A673 (cell line): ENCODE measurements around the gene COL1A1. TPM values are rescaled to one million over a fixed set of nuclear protein-coding genes. Genes with fewer than 3 reads are reported as not detected.

ENCODE experiments used
- BruUV-seq: library from RNA; stranded (reverse); fragments of 400-500 nt; replicated peaks from 2 replicates; lab custom pipeline; 2021; lab: Mats Ljungman, UMichigan
- CTCF ChIA-PET: fragments of 300-600 bp; sonication (Branson Sonifier 250); formaldehyde crosslinking; loops from one replicate; lab custom pipeline; 2022; ENCODE audit warnings: antibody characterized with exemption; lab: Charles Lee
- POLR2A ChIA-PET: fragments of 300-600 bp; sonication (Branson Sonifier 250); formaldehyde crosslinking; loops from one replicate; lab custom pipeline; 2022; ENCODE audit warnings: antibody characterized with exemption; ENCODE audit not compliant: low non-redundant PET; lab: Charles Lee
- DNase-seq: peaks from one replicate; pipeline ENCODE4 v3.0.0-alpha.2; 2015; ENCODE audit warnings: low spot score
- H3K27ac ChIP-seq: fragments of 200-600 bp; sonication (generic); 2 replicates; pipeline ENCODE4 v1.5.1; 2016; ENCODE audit warnings: mixed run types, low read depth, mild to moderate bottlenecking, mixed read lengths, antibody characterized with exemption, low read length; ENCODE audit not compliant: poor library complexity, severe bottlenecking
- H3K27me3 ChIP-seq: fragments of 200-600 bp; sonication (generic); replicated peaks from 2 replicates; pipeline ENCODE4 v1.6.1; 2017; ENCODE audit warnings: mixed run types, low read depth, mild to moderate bottlenecking, mixed read lengths, antibody characterized with exemption, low read length; ENCODE audit not compliant: insufficient read depth, poor library complexity
- H3K36me3 ChIP-seq: fragments of 200-600 bp; sonication (generic); 2 replicates; pipeline ENCODE4 v1.6.1; 2016; ENCODE audit warnings: mixed run types, mild to moderate bottlenecking, mixed read lengths, antibody characterized with exemption, low read length; ENCODE audit not compliant: insufficient read depth, poor library complexity, severe bottlenecking
- H3K4me1 ChIP-seq: fragments of 200-600 bp; sonication (generic); 2 replicates; pipeline ENCODE4 v1.6.1; 2017; ENCODE audit warnings: mixed run types, mild to moderate bottlenecking, mixed read lengths, antibody characterized with exemption, low read length; ENCODE audit not compliant: insufficient read depth, poor library complexity, severe bottlenecking
- H3K4me3 ChIP-seq: fragments of 200-600 bp; sonication (generic); 2 replicates; pipeline ENCODE4 v1.5.1; 2016; ENCODE audit warnings: low read depth, mixed run types, mild to moderate bottlenecking, mixed read lengths, low read length; ENCODE audit not compliant: poor library complexity, severe bottlenecking
- H3K9me3 ChIP-seq: fragments of 200-600 bp; sonication (generic); 2 replicates; pipeline ENCODE4 v1.6.1; 2016; ENCODE audit warnings: mixed run types, low read depth, mild to moderate bottlenecking, mixed read lengths, antibody characterized with exemption, low read length; ENCODE audit not compliant: poor library complexity, severe bottlenecking
- EZH2 ChIP-seq: fragments of 200-600 bp; sonication (generic); IDR thresholded peaks from 2 replicates; pipeline ENCODE4 v1.6.1; 2017; ENCODE audit warnings: borderline replicate concordance, low read depth, mild to moderate bottlenecking, mixed read lengths, antibody characterized with exemption, low read length; ENCODE audit not compliant: poor library complexity, severe bottlenecking
- intact Hi-C: fragments of 100-400 bp; cut with micrococcal nuclease; formaldehyde crosslinking; loops from one replicate; pipeline ENCODE4 v1.10.0; 2022; ENCODE audit not compliant: unreplicated experiment
- total RNA-seq: library from RNA; stranded (reverse); gene quantifications from 2 replicates; pipeline ENCODE4 v1.2.3, GENCODE V29; 2021
- TF ChIP-seq, protein P1 (sequence below): fragments of 300-800, 200-600 bp; sonication (generic); conservative IDR thresholded peaks from 2 replicates; pipeline ENCODE4 v1.5.1; 2017; ENCODE audit warnings: low read depth, mild to moderate bottlenecking, antibody characterized with exemption, low read length, moderate library complexity, mixed read lengths

Gene COL1A1
- total RNA-seq, 1 experiment from 2014 or later = 24.6 TPM

DNA sequence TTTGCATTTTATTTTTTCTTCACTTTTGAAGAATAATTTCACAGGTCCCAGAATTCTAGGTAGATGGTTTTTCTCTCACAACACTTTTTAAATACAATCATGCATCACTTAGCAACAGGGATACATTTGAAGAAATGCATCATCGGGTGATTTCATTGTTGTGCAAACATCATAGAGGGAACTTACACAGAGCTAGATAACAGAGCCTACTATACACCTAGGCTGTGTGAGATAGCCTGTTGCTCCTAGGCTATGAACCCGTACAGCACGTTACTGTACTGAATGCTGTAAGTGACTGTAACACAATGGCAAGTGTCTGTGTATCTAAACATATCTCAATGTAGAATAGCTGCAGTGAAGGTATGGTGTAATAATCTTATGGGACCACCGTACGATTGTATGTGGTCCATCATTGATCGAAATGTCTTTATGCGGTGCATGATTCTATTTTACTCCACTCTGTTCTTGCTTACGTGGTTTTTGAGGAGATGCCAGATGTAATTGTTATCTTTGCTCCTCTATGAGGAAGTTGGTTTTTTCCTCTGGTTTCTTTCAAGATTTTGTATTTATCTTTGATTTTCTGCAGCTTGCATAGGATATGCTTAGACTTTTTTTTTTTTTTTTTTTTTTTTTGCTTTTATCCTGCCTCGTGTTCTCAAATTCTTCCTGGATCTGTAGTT is 37.3 kb upstream of the COL1A1 start:
- no peak overlapping the region for H3K4me3 ChIP-seq
- H3K27me3 ChIP-seq = peaks cover 33% of the 10 kb centered on the region
- intact Hi-C loops = no loop called here
- TF ChIP-seq EZH2 = no peak
- DNase-seq = no peak
- peaks cover 12% of the 10 kb centered on the region for H3K9me3 ChIP-seq
- BruUV-seq = no TSS peak
- ChIA-PET CTCF (no interaction called here), POLR2A (no interaction called here)
- no peak overlapping the region for H3K27ac ChIP-seq
- H3K4me1 ChIP-seq = no peaks in the 10 kb centered on the region
- no peaks in the 10 kb centered on the region for H3K36me3 ChIP-seq

DNA sequence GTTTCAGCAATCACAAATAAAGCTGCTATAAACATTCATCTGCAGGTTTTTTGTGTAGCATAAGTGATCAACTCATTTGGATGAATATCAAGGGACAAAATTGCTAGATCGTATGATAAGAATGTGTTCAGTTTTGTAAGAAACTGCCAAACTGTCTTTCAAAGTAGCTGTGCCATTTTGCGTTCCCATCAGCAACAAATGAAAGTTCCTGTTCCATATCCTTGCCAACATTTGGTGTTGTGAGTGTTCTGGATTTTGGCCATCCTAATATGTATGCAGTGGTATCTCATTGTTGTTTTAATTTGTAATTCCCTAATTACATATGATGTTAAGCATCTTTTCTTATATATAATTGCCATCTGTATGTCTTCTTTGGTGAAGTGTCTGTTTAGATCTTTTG is 36.5 kb upstream of the COL1A1 start:
- POLR2A ChIA-PET = no interaction called here
- no peak for TF ChIP-seq EZH2
- TF ChIP-seq, protein P1, sequence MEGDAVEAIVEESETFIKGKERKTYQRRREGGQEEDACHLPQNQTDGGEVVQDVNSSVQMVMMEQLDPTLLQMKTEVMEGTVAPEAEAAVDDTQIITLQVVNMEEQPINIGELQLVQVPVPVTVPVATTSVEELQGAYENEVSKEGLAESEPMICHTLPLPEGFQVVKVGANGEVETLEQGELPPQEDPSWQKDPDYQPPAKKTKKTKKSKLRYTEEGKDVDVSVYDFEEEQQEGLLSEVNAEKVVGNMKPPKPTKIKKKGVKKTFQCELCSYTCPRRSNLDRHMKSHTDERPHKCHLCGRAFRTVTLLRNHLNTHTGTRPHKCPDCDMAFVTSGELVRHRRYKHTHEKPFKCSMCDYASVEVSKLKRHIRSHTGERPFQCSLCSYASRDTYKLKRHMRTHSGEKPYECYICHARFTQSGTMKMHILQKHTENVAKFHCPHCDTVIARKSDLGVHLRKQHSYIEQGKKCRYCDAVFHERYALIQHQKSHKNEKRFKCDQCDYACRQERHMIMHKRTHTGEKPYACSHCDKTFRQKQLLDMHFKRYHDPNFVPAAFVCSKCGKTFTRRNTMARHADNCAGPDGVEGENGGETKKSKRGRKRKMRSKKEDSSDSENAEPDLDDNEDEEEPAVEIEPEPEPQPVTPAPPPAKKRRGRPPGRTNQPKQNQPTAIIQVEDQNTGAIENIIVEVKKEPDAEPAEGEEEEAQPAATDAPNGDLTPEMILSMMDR = no peak

GRCh38 chr17:50234581-50234980 is 33.1 kb upstream of the COL1A1 start:
- ChIA-PET CTCF (no interaction called here), POLR2A (no interaction called here)
- Histone ChIP-seq H3K9me3 (peaks cover 12% of the 10 kb centered on the region), H3K27me3 (peaks cover 27% of the 10 kb centered on the region), H3K4me1 (no peaks in the 10 kb centered on the region), H3K36me3 (no peaks in the 10 kb centered on the region), H3K27ac (no peak overlapping the region), H3K4me3 (no peak overlapping the region)
- DNase-seq = no peak
- no TSS peak for BruUV-seq
- TF ChIP-seq, protein P1 = no peak
- TF ChIP-seq EZH2 = no peak
- intact Hi-C loops = no loop called here

More for the DNA sequence above, 36.5 kb upstream of the COL1A1 start:
- H3K36me3 ChIP-seq = no peaks in the 10 kb centered on the region
- H3K27me3 ChIP-seq = peaks cover 33% of the 10 kb centered on the region
- CTCF ChIA-PET = no interaction called here
- BruUV-seq = no TSS peak
- no peaks in the 10 kb centered on the region for H3K4me1 ChIP-seq
- no peak overlapping the region for H3K27ac ChIP-seq
- no peak for DNase-seq
- intact Hi-C loops = no loop called here
- H3K4me3 ChIP-seq = no peak overlapping the region
- H3K9me3 ChIP-seq = peaks cover 12% of the 10 kb centered on the region
